Gastrocnemius medialis (tissue), 4 donors: ENCODE results near the gene DISC1. TPM values are rescaled to one million over a fixed set of nuclear protein-coding genes. Genes with fewer than 3 reads are reported as not detected.

Experiments used
- ATAC-seq, 2 donors: fragments of 150-250 bp; one replicate each; pipeline ENCODE4 v1.9.1; 2016
- DNase-seq, 2 donors: peaks; one replicate each; pipeline ENCODE4 v3.0.0-alpha.2; 2019
- H3K27ac ChIP-seq, 4 donors: fragments of 200-600 bp; sonication (generic); 1 replicate in 1 of 4; 2 replicates in 3 of 4; pipeline ENCODE4 v1.5.1; 2016 to 2018; ENCODE audit warnings: mild to moderate bottlenecking in 2 of 4, moderate library complexity in 1 of 4
- H3K27me3 ChIP-seq, 3 donors: fragments of 200-600 bp; sonication (generic) in 2 of 3; 1 replicate in 1 of 3; 2 replicates in 2 of 3; pipeline versions ENCODE4 v1.5.1 to v1.6.0; 2016 to 2019; ENCODE audit warnings: mild to moderate bottlenecking in 1 of 3, moderate library complexity in 1 of 3
- H3K36me3 ChIP-seq, 2 donors: fragments of 200-600 bp; sonication (generic) in 1 of 2; one replicate each; pipeline ENCODE4 v1.5.1; 2017 to 2018
- H3K4me1 ChIP-seq, 2 donors: fragments of 200-600 bp; sonication (generic) in 1 of 2; one replicate each; pipeline ENCODE4 v1.5.1; 2016 to 2017; ENCODE audit warnings: mild to moderate bottlenecking in 2 of 2
- H3K4me3 ChIP-seq, 4 donors: fragments of 200-600 bp; sonication (generic) in 3 of 4; 1 replicate in 1 of 4; 2 replicates in 3 of 4; pipeline ENCODE4 v1.5.1; 2016 to 2019; ENCODE audit warnings: mild to moderate bottlenecking in 2 of 4
- H3K9me3 ChIP-seq, 3 donors: fragments of 200-600 bp; sonication (generic) in 2 of 3; 1 replicate in 1 of 3; 2 replicates in 2 of 3; pipeline ENCODE4 v1.5.1; 2016 to 2019
- CTCF ChIP-seq, 5 experiments: fragments of 450-650 bp in 3 of 5; fragments of 200-600 bp in 2 of 5; sonication (generic) in 2 of 5; IDR thresholded peaks in 4 of 5; conservative IDR thresholded peaks in 1 of 5; 1 replicate in 4 of 5; 2 replicates in 1 of 5; pipeline ENCODE4 v1.5.1; 2016 to 2019; ENCODE audit warnings: antibody characterized with exemption in 5 of 5, mild to moderate bottlenecking in 3 of 5, moderate library complexity in 3 of 5
- POLR2A ChIP-seq, 2 donors: fragments of 450-650 bp; IDR thresholded peaks; one replicate each; pipeline ENCODE4 v1.6.1; 2017; ENCODE audit warnings: antibody characterized with exemption in 2 of 2, mild to moderate bottlenecking in 2 of 2, moderate library complexity in 2 of 2
- in situ Hi-C, 4 donors: fragments of 200-750 bp; cut with MboI; loops; one replicate each; pipeline versions ENCODE4 v1.15.0 to v1.8.0; 2017; ENCODE audit warnings: low sequenced_read_pairs in 4 of 4
- intact Hi-C: fragments of 100-400 bp; cut with DNase I; formaldehyde crosslinking; loops from one replicate; pipeline ENCODE4 v1.15.1; 2023; ENCODE audit warnings: low total_unique reads
- total RNA-seq, 4 donors: library from RNA; depleted of rRNA; stranded (reverse); fragments of >200 nt; gene quantifications; one replicate each; pipeline versions ENCODE4 v1.1.0 to v1.2.3, GENCODE V29; 2016

Gene DISC1
- total RNA-seq, 4 donors from 2014 or later = 2.3 to 5.8 (median 2.6) TPM

GRCh38 chr1:231677442-231677841 is 50.9 kb downstream of the DISC1 start:
- no peak for ATAC-seq
- intact Hi-C loops = no loop called here
- in situ Hi-C loops = no loop called here

GRCh38 chr1:231678011-231678432 is 51.4 kb downstream of the DISC1 start:
- Histone ChIP-seq H3K4me1 (no peaks in the 10 kb centered on the region), H3K4me3 (no peak overlapping the region), H3K27ac (no peak overlapping the region), H3K27me3 (no peaks in the 10 kb centered on the region), H3K9me3 (no peaks in the 10 kb centered on the region), H3K36me3 (no peaks in the 10 kb centered on the region)
- intact Hi-C loops = no loop called here
- in situ Hi-C loops = no loop called here
- TF ChIP-seq CTCF (IDR thresholded peaks at IDR 0.05 in 4 of 5, conservative IDR thresholded peaks at IDR 0.05 in 1 of 5) = no peak
- TF ChIP-seq POLR2A (IDR thresholded peaks at IDR 0.05) = no peak
- DNase-seq (no peak), ATAC-seq (no peak)

More at GRCh38 chr1:231677442-231677841, 50.9 kb downstream of the DISC1 start:
- no peaks in the 10 kb centered on the region for H3K9me3 ChIP-seq
- no peak overlapping the region for H3K27ac ChIP-seq
- H3K4me3 ChIP-seq = no peak overlapping the region
- H3K27me3 ChIP-seq = no peaks in the 10 kb centered on the region
- no peak for DNase-seq
- H3K4me1 ChIP-seq = no peaks in the 10 kb centered on the region
- no peak for TF ChIP-seq CTCF (IDR thresholded peaks at IDR 0.05 in 4 of 5, conservative IDR thresholded peaks at IDR 0.05 in 1 of 5)
- TF ChIP-seq POLR2A (IDR thresholded peaks at IDR 0.05) = no peak
- H3K36me3 ChIP-seq = no peaks in the 10 kb centered on the region

GRCh38 chr1:231679109-231679508 is 52.5 kb downstream of the DISC1 start:
- TF ChIP-seq CTCF (IDR thresholded peaks at IDR 0.05 in 4 of 5, conservative IDR thresholded peaks at IDR 0.05 in 1 of 5) (no peak), POLR2A (IDR thresholded peaks at IDR 0.05) (no peak)

GRCh38 chr1:231681006-231681405 is 54.4 kb downstream of the DISC1 start:
- Histone ChIP-seq H3K36me3 (no peaks in the 10 kb centered on the region), H3K4me1 (peaks cover 7 to 10% of the 10 kb centered on the region in 2 donors), H3K27ac (no peak overlapping the region), H3K9me3 (no peaks in the 10 kb centered on the region), H3K4me3 (no peak overlapping the region), H3K27me3 (no peaks in the 10 kb centered on the region)
- ATAC-seq (no peak), DNase-seq (no peak)
- in situ Hi-C loops = no loop called here
- intact Hi-C loops = no loop called here
- TF ChIP-seq CTCF (IDR thresholded peaks at IDR 0.05 in 4 of 5, conservative IDR thresholded peaks at IDR 0.05 in 1 of 5) (no peak), POLR2A (IDR thresholded peaks at IDR 0.05) (no peak)

More at GRCh38 chr1:231679109-231679508, 52.5 kb downstream of the DISC1 start:
- ATAC-seq = no peak
- Histone ChIP-seq H3K27ac (no peak overlapping the region), H3K9me3 (no peaks in the 10 kb centered on the region), H3K27me3 (no peaks in the 10 kb centered on the region), H3K4me1 (no peaks in the 10 kb centered on the region), H3K4me3 (no peak overlapping the region), H3K36me3 (no peaks in the 10 kb centered on the region)
- intact Hi-C loops = no loop called here
- in situ Hi-C loops = no loop called here
- no peak for DNase-seq

- H3K4me1 ChIP-seq = peaks cover 7 to 10% of the 10 kb centered on the region in 2 donors
- no peak overlapping the region for H3K4me3 ChIP-seq
- no peak overlapping the region for H3K27ac ChIP-seq
- no peaks in the 10 kb centered on the region for H3K9me3 ChIP-seq
- no peak for ATAC-seq
- intact Hi-C loops (no loop called here), in situ Hi-C loops (no loop called here)
- TF ChIP-seq POLR2A (IDR thresholded peaks at IDR 0.05) (no peak), CTCF (IDR thresholded peaks at IDR 0.05 in 4 of 5, conservative IDR thresholded peaks at IDR 0.05 in 1 of 5) (no peak)
- no peaks in the 10 kb centered on the region for H3K27me3 ChIP-seq
- DNase-seq = no peak
- no peaks in the 10 kb centered on the region for H3K36me3 ChIP-seq
These were observed 56.2 kb downstream of the DISC1 start for GRCh38 chr1:231682779-231683178.
